ENCODE measurements around the gene SDF4. TPM values are rescaled to one million over a fixed set of nuclear protein-coding genes. Genes with fewer than 3 reads are reported as not detected.

The SDF4 gene
- total RNA-seq, 2 donors from 2014 or later = 177 to 185 TPM

DNA sequence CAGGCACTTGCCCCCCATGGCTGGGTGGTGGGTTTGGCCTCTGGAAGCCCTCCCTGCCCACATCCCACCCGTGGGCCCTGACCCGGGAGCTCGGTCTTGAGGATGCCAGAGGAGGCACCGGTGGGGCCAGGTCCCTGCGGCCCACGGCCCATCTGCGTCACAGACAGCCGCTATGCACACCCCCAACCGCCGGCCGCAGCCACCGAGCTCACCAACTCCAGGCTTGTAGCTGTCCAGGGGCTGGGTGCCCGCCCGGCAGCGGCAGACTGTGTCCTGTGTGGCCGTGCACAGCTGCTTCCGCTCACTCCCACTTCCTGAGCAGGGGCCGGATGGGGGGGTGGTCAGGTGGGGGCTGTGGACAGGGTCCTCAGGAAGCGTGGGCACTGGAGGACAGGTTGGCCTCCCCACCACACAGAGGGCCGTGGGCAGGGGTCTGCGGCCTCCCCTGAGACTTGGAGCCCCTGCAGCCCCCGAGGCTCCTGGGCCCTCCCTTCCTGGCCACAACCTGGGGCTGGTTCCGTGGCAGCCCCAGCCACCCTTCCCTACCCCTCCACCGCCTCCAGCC, 18.9 kb downstream of the SDF4 start:
- intact Hi-C loops (cut with DNase I) = no loop called here
- H3K4me1 ChIP-seq (replicated peaks) = no peaks in the 10 kb centered on the region
- 51% methylated on average over 11 of the region's 24 CpGs for WGBS
- peak overlapping the region; percentile 12 to 16 for H3K4me3 ChIP-seq
- H3K27me3 ChIP-seq (replicated peaks; ENCODE audit: insufficient read depth) = no peaks in the 10 kb centered on the region
- no peaks in the 10 kb centered on the region for H3K9me3 ChIP-seq
- H3K27ac ChIP-seq = no peak overlapping the region
- peaks cover 0 to 10% of the 10 kb centered on the region in 2 donors for H3K36me3 ChIP-seq
- TF ChIP-seq, protein P1, sequence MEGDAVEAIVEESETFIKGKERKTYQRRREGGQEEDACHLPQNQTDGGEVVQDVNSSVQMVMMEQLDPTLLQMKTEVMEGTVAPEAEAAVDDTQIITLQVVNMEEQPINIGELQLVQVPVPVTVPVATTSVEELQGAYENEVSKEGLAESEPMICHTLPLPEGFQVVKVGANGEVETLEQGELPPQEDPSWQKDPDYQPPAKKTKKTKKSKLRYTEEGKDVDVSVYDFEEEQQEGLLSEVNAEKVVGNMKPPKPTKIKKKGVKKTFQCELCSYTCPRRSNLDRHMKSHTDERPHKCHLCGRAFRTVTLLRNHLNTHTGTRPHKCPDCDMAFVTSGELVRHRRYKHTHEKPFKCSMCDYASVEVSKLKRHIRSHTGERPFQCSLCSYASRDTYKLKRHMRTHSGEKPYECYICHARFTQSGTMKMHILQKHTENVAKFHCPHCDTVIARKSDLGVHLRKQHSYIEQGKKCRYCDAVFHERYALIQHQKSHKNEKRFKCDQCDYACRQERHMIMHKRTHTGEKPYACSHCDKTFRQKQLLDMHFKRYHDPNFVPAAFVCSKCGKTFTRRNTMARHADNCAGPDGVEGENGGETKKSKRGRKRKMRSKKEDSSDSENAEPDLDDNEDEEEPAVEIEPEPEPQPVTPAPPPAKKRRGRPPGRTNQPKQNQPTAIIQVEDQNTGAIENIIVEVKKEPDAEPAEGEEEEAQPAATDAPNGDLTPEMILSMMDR (IDR thresholded peaks at IDR 0.05) = no peak
- no peak for TF ChIP-seq POLR2AphosphoS5 (IDR thresholded peaks at IDR 0.05)
- TF ChIP-seq POLR2A (IDR thresholded peaks at IDR 0.05) = no peak
- no peak for DNase-seq (ENCODE audit: low spot score)

DNA sequence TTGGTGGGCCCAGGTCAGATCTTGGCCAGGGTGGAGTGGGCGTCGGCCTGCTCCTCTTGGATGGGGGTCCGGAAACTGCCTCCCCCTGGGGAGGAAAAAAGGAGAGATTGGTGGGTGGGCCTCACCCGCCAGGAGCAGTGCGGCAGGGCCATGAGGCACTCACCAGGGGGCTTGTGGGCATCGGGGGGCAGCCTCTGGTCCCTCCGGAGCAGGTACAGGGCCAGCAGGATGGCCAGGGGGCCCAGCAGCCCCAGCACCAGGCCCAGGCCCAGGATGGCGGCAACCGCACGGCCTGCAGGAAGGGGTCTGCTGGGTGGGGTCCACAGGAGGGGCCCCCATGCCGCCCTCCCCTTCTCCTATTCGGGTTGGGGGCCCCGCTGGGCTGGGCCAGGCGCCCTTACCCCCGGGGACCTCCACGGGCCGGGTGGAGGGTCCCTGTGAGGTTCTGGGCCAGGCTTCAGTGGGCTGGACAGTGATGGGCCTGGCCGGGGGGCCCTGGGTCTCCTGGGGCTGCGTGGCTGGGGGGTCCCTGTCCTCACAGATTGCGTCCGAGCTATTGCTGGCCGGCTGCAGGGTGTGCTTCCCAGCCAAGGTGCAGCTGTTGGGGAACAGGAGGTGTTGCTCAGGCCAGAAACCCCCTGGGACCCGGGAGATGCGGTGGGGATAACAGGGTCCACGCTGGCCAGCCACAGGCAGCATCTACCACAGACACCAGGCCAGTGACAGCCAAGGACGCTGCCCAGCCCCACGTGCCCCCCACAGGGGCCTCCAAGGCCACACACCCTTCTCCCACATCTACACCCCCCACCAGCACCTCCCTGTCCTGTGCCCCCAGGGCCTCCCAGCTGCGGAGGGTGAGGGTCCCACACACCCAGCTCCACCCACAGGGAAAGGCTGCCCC, 20.0 kb downstream of the SDF4 start:
- H3K27me3 ChIP-seq (replicated peaks; ENCODE audit: insufficient read depth) = no peaks in the 10 kb centered on the region
- H3K4me1 ChIP-seq (replicated peaks) = no peaks in the 10 kb centered on the region
- no peak for DNase-seq (ENCODE audit: low spot score)
- H3K9me3 ChIP-seq = no peaks in the 10 kb centered on the region
- no peak overlapping the region for H3K27ac ChIP-seq
- H3K36me3 ChIP-seq = peaks cover 0 to under 1% of the 10 kb centered on the region in 2 donors
- peak overlapping the region in 1 of 2 donors; percentile 16 for H3K4me3 ChIP-seq
- TF ChIP-seq, protein P1 (IDR thresholded peaks at IDR 0.05) = no peak
- TF ChIP-seq POLR2A (IDR thresholded peaks at IDR 0.05) (no peak), POLR2AphosphoS5 (IDR thresholded peaks at IDR 0.05) (no peak)
- 91% methylated on average over 27 of the region's 28 CpGs for WGBS
- intact Hi-C loops (cut with DNase I) = no loop called here

DNA sequence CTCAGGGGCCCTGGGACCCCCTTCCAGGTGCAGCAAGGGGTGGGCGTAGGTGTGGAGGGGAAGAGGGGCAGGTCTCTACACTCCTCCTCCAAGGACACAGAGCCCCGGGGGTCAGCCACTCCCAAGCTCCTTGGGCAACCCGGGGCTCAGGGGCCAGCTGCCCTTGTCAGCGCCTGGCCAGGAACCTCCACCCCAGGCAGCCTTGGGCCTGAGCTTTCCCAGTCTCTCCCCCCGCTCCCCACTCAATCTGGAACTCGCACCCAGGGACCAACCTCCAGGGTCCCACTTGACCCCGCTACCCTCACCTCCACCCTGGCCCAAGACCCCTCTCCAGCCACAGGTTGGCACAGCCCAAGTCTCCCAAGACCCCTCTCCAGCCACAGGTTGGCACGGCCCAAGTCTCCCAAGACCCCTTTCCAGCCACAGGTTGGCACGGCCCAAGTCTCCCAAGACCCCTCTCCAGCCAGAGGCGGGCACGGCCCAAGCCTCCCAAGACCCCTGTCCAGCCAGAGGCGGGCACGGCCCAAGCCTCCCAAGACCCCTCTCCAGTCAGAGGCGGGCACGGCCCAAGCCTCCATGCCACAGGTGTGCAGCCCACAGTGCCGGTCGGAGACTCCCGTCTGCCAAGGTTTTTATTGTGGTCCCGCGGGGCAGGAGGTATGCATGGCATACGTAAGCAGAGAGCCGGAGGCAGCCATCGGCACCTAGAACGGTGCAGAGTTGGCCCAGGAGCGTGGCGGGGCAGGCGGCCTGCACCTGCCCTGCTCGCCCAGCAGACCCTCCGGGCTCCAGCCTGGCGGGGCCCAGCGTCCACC, 20.9 kb downstream of the SDF4 start:
- no peak overlapping the region for H3K4me3 ChIP-seq
- no peaks in the 10 kb centered on the region for H3K27me3 ChIP-seq (replicated peaks; ENCODE audit: insufficient read depth)
- no peak for DNase-seq (ENCODE audit: low spot score)
- H3K9me3 ChIP-seq = no peaks in the 10 kb centered on the region
- 93% methylated on average over 31 of the region's 31 CpGs for WGBS
- no peak for TF ChIP-seq POLR2AphosphoS5 (IDR thresholded peaks at IDR 0.05)
- TF ChIP-seq, protein P1 (IDR thresholded peaks at IDR 0.05) = no peak
- TF ChIP-seq POLR2A (IDR thresholded peaks at IDR 0.05) = no peak
- H3K36me3 ChIP-seq = no peaks in the 10 kb centered on the region
- H3K4me1 ChIP-seq (replicated peaks) = peaks cover 4% of the 10 kb centered on the region
- intact Hi-C loops (cut with DNase I) = no loop called here
- no peak overlapping the region for H3K27ac ChIP-seq

DNA sequence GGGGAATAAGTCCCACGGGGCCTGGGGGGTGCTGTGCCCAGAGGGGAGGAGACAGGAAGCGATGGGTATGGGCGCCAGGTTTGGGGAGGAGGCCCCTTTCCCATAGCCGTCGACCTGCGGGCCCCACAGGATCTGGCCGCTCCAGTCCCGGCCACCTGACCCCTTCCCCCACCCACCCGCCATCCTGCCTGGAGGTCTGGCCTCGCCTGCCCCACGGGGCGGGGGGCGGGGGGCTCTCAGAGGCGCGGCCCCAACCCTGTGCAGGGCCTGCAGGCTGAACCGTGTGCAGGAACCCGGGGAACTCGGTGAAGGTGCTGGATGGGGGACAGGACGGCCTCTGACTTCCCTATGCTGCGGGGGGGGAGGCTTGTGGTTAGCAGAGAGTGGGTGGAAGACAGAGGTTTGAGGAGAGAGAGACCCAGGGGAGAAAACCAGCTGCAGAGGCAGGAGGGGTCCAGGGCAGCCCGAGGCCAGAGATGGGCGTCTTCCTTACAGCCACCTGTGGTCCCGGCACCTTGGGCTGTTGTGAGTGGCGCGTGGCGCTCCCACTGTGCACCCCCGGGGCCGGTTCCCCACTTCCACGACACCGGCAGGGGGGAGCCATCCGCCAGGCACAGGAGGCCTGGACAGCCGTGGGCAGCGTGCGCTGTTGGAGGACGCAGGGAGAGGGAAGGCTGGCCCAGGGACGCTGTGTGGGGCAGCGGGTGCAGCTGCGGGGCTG, 22.9 kb downstream of the SDF4 start:
- TF ChIP-seq POLR2AphosphoS5 (IDR thresholded peaks at IDR 0.05) = no peak
- TF ChIP-seq, protein P1 (IDR thresholded peaks at IDR 0.05) = no peak
- TF ChIP-seq POLR2A (IDR thresholded peaks at IDR 0.05) = no peak
- DNase-seq (ENCODE audit: low spot score) = no peak
- WGBS = 52% methylated on average over 34 of the region's 38 CpGs
- Histone ChIP-seq H3K36me3 (no peaks in the 10 kb centered on the region), H3K4me1 (replicated peaks) (peaks cover 4% of the 10 kb centered on the region), H3K9me3 (no peaks in the 10 kb centered on the region), H3K4me3 (no peak overlapping the region), H3K27ac (no peak overlapping the region), H3K27me3 (replicated peaks; ENCODE audit: insufficient read depth) (no peaks in the 10 kb centered on the region)
- intact Hi-C loops (cut with DNase I) = no loop called here
